GM12874 (cell line): ENCODE measurements around the gene KCNT1.

Experiments
- CTCF ChIP-seq: IDR thresholded peaks from 2 replicates; pipeline ENCODE4 v1.5.1; 2011; ENCODE audit warnings: low read depth, mild to moderate bottlenecking, control low read depth, low read length, moderate library complexity; ENCODE audit not compliant: insufficient read depth

KCNT1 gene

GRCh38 chr9:135719472-135719871 lies 17.5 kb downstream of the KCNT1 start:
- TF ChIP-seq CTCF, result no peak

DNA sequence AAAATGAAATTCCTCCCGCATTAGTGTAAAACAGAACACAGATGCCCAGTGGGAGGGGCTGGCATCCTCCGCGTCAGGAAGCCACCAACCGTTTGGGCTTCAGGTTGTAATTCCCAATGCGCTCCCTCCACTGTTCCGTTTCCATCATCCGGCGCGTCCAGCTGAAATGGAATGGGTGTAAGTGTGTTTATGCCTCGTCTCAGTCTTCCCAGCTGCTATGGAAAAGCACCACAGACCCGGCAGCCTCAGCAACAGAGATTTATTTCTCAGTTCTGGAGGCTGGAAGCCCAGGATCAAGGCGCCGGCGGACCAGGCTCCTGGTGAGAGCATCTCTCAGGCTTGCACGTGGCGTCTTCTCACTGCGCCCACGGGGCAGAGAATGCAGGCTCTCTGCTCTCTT lies 20.4 kb downstream of the KCNT1 start:
- TF ChIP-seq CTCF, result no peak

DNA sequence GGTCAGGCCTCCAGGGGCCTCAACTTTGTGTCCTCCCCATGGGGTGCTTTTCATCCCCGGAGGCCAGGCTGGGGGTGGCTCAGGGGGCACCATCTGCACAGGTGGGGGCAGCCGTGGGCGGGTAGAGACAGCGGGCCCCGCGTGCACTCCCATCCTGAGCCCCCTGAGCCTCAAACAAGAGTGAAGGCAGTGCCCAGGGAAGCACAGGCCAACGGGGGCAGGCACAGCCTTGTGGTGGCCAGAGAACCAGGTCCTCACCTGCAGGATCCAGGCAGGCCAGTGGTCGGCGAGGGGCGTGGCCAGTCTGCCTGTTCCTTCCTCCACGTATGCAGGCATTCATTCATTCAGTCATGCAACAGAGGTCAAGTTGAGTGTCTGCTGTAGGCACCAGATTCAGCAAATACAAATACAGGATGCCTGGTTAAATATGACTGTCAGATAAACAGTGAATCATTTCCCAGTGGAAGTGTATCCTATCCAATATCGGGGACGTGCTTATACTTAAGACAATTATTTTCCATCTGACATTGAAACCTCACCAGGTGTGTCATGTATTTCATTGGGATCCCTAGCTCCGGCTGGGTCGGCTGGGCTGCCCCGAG lies 22.3 kb downstream of the KCNT1 start:
- TF ChIP-seq CTCF, result no peak

GRCh38 chr9:135726138-135726853 lies 24.3 kb downstream of the KCNT1 start:
- TF ChIP-seq CTCF, result no peak

DNA sequence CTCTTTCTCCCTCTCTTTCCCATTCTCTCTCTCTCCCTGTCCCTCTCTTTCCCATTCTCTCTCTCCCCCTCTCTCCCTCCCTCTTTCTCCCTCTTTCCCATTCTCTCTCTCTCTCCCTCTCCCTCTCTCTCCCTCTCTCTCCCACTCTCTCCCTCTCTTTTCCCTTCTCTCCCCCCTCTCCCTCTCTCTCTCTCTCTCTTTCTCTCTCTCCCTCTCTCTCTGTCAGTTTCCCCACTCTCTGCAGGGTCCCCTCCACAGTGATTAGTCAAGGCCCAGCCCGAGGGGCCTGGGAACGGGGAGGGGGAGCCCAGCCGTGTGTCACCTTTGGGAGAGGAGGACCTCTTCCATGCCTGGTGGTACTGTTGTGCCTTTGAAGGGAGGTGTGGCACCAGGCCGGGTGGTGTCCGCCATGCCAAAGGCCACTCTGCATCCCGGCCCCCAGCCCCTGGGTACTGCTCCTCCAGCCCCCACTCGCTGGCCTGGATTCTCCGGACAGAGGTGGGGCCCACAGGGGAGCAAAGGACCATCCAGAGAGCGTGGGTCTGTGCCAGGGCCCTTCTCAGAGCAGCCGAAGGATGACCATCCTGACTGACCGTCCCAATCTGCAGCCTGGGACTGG lies 25.4 kb downstream of the KCNT1 start:
- TF ChIP-seq CTCF, result no peak

DNA sequence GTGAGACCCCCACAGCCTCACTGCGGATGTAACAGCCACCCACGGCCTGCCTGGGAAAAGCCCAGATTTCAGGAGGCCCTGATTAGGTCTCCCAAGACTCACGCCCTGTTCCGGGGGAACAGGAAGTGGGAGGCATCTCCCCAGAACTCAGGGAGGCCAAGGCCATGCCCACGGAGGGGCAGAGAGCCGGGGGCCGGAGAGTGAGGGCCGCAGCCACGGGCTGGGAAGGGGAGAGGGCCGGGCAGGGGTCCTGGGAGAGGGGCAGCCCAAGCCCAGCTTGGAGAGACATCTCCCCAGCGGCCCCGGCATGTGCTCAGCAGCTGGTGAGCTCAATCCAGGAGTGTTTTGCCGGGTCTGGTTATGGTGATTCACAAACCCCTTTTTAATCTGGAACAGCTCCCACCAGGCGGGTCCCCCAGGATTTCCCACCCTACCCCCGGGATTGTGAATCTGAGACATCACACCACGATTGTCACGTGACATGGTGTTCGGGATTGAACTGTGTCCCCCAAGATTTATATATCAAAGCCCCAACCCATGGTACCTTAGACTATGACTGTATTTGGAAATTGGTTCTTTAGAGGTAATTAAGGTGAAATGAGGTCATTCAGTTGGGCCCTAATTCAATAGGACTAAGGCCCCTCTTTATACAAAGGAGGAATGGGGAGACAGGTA lies 26.6 kb downstream of the KCNT1 start:
- TF ChIP-seq CTCF, result no peak

GRCh38 chr9:135729480-135729879 lies 27.5 kb downstream of the KCNT1 start:
- no peak for TF ChIP-seq CTCF
